HG03095 (cell line): ENCODE measurements around the gene RABGAP1.

Source experiments
- ATAC-seq: cut with Tn5 transposase; IDR thresholded peaks from one replicate; pipeline ENCODE4 v1.9.1; 2021; ENCODE audit warnings: moderate library complexity; ENCODE audit not compliant: unreplicated experiment

RABGAP1 gene

DNA sequence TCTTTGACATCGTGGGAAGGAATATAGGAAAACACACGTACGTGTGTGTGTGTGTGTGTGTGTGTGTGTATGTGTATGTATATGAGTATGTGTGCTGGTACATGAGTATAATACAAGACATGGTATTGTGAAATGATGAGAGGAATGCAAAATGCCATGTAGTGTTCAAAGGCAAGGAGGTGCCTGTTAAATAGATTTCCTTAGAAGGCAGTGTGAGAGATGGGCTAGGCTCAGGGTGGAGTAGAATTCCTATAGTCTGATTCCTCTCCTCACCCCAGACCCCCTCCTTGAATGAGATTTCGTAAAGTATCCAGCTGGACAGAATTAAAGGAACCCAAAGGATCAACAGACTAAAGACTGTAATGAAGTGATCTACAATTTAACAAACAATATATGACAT, 103.8 kb downstream of the RABGAP1 start:
- ATAC-seq = no peak

GRCh38 chr9:123046406-123047195, 105.8 kb downstream of the RABGAP1 start:
- no peak for ATAC-seq

DNA sequence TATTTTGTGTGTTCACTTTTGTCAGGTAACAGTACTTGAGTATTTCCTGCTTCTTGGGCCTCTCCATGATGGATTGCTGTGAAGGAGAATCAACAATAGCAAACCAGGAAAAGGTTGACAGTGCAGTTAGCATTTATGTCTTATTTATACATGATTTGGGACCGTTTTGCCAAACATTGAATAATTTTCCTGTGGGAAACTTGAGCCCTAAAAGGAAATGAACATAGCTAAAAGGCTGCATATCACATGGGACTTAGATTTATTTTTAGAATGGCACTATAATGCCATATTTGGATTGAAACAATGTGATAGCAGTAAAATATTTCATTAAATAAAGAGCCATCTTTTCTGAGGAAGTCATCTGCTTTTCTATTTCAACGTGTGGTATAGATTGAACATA, 107.9 kb downstream of the RABGAP1 start:
- no peak for ATAC-seq

GRCh38 chr9:123049589-123050222, 108.9 kb downstream of the RABGAP1 start:
- no peak for ATAC-seq

DNA sequence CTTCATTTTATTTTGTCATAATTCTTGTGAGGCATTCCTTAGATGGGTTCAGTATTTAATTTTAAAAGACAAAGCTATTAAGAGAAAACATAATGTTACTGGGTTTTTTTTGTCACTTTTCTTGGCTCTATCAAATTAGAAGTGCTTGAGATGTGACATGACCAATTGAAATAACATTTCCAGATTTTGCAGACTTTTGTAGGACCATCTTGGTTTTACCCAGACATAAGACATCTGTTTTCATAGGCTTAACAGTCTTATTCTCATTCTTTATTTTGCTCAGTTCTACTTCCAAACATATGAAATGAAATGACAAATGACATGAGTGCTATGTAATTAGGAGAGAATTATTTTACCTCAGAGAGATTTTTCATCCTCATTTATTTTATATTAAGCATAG, 112.2 kb downstream of the RABGAP1 start:
- ATAC-seq = no peak

DNA sequence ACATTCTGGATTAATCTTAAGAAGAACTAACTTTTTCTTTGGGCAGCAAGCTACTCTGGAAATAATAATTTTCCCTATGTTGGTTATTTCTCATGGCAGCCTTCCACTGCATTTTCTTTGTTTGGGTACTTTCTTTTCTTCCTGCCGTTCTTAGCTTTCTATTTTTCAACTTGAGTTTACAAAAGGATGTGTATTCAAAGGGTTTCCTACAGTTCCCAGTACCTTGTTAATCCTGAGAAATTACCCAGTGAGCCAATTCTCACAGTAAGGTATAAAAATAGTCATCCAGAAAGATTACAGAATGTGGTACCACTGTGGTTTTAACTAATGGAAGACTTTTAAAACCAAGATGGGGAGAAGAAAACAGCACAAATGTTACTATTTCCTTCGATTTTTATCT, 112.9 kb downstream of the RABGAP1 start:
- ATAC-seq = no peak

- no peak for ATAC-seq
Observed at GRCh38 chr9:123058834-123059233, 118.0 kb downstream of the RABGAP1 start.

DNA sequence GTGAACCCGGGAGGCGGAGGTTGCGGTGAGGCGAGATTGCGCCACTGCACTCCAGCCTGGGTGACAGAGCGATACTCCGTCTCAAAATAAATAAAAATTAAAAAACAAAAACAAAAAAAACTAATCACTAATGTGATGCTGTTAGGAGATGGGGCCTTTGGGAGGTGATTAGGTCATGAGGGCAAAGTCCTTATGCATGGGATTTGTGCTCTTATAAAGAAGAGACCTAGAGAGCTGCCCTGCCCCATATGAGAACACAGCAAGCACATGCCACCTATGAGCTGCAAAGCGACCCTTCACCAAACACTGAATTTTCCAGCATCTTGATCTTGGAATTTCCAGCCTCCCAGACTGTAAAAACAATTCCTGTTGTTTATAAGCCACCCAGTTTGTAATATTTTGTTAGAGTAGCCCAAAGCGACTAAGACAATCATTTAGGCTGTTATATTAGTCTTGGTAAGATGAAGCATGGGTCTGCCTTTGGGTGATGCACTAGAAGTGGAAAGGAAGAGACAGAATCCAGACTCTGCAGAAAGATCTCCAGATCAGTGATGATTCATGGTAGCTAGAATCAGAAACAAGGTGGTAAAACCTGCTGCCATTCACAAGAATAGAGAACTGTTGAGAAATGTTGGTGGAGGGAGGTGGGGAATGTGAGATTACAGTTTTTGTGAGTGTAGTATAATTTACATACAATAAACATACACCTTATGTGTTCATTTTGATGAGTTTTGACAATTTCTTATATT, 118.8 kb downstream of the RABGAP1 start:
- ATAC-seq = no peak

DNA sequence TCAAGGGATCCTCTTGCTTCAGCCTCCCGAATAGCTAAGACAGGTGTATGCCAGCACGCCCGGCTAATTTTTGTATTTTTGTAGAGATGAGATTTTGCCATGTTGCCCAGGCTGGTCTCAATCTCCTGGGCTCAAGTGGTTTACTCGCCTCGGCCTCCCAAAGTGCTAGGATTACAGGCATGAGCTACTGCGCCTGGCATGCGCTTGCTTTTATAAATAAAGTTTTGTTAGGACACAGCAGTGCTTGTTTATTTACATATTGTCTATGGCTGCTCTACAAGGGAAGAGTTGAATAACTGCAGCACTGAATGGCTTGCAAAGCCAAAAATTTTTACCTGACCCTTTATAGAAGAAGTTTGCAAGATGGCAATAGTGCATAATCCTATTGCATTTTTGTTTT, 120.4 kb downstream of the RABGAP1 start:
- ATAC-seq = no peak

- no peak for ATAC-seq
Observed at GRCh38 chr9:123062351-123063176, 121.7 kb downstream of the RABGAP1 start.

GRCh38 chr9:123063177-123063598, 122.4 kb downstream of the RABGAP1 start:
- ATAC-seq = no peak

DNA sequence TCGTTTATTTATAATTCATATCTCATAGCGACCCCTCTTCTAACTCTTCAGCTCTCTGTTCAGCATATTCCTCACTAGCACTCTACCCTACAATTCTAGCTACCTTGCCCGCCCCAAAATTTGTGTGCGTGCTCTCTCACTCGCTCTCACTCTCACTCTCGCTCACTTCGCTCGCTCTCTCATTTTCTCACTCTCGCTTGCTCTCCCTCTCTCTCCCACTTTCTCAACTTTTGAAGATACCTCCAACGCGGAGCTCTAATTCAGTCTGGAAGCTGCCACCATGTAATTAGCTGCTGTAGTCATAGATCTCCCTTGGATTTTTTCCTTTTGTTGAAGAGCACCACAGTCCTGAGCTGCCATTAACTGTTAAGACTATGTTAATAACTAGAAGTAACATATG, 123.1 kb downstream of the RABGAP1 start:
- no peak for ATAC-seq

- ATAC-seq = no peak
Observed at GRCh38 chr9:123064716-123065115, 123.9 kb downstream of the RABGAP1 start.

DNA sequence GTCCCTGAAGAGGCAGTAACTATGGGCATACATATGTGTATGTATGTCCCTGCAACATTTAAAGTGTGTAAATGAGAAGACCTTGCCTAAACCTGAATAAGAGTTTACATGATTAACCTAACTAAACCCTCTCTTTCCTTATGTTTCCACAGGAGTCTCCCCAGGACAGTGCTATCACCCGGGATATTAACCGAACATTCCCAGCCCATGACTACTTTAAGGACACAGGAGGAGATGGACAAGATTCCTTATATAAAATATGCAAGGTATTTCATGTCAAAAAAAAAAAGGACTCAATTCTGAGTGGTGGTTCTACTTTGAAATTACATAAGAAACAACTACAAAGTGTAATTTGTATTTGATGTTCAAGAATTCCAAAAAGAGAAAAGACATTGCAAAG, 124.4 kb downstream of the RABGAP1 start:
- no peak for ATAC-seq

DNA sequence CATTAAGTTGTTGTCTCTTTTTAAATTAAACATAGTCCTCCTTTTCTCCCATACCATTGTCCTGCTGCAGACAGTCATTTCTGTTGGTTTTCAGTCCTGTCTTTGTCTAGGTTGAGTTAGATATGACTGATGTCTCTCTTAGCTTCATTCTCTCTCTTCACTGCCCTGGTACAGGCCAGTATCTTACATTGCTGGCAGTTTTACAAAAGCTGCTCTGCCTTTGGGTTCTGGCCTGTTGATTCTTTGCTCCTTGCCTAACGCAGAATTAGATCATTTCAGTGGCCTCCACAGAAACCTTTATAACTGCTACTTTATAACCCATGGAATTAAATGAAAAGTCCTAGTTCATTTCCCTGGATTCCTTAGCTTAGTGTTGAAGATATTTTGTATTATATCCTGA, 126.3 kb downstream of the RABGAP1 start:
- no peak for ATAC-seq

DNA sequence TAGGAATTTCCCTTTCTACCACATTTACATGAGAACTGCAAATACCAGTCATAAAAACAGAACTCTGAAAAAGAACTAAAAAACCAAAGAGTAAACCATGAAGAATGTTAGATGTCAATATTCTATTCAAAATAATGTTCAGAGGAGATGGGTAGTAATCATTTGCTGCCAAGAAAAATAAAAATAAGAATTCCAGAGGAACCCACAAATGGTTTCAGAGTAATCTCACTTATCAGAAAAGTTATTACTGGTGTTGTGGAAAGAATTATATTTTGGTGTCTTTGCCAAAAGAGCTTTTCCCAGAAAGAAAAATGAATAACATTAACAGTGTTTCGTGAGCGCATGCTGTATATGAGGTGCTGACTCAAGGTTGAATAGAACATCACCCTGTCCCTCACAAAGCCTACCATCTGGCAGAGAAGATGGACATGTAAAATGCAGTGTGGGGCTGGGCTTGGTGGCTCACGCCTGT, 128.2 kb downstream of the RABGAP1 start:
- no peak for ATAC-seq

- no peak for ATAC-seq
Observed at GRCh38 chr9:123070198-123070597, 129.4 kb downstream of the RABGAP1 start.

DNA sequence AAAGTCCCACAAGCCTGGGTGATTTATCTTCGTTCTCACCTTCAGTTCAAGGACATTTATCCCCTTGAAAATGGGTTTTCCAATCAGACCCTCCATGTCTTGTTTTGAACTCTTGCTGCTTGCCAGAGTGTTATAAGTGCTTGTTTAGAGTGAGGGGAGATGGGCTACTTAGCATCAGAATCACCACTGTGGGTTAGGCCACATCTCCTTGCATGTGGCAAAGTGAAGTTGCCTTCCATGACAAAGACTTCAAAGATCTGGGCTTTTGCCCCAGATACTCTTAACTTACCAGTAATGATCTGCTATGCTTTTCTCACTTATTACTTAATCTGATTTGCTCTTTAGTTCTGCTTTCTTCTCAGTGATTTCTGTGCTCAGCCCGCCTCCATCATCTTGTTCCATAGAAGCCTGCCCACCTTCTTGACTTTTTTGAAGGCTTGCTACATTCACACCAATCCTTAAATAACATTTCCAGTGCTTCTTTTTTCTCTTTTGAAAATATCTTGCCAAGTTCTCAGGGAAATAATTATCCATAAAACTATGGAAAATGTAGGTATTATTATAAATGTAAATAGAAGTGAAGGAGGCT, 131.7 kb downstream of the RABGAP1 start:
- ATAC-seq = no peak

DNA sequence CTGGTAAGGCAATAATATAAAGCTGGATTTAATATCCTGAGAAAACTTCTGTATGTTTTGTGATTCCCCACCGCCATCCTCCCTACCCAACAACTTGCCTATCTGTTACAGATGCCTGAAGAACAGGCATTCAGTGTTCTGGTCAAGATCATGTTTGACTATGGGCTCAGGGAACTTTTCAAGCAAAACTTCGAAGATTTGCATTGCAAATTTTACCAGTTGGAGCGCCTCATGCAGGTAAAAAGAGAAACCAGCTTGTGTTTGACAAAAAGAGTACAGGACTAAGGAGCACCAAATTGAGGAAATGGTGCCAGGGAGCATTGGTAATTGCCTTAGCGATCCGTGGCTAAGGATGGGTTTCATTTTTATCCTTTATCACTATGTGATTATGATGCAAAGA, 132.6 kb downstream of the RABGAP1 start:
- no peak for ATAC-seq

GRCh38 chr9:123073991-123074422, 133.2 kb downstream of the RABGAP1 start:
- no peak for ATAC-seq
